ENCODE results near the gene CELF4. TPM values are rescaled to one million over a fixed set of nuclear protein-coding genes. Genes with fewer than 3 reads are reported as not detected.

Gene CELF4
- total and polyA plus RNA-seq, 10 of the 15 experiments (the other 5 are each of a cell fraction or from before 2014, with no cell fraction given), result 0.03 to 0.32 TPM; not detected in 8

DNA sequence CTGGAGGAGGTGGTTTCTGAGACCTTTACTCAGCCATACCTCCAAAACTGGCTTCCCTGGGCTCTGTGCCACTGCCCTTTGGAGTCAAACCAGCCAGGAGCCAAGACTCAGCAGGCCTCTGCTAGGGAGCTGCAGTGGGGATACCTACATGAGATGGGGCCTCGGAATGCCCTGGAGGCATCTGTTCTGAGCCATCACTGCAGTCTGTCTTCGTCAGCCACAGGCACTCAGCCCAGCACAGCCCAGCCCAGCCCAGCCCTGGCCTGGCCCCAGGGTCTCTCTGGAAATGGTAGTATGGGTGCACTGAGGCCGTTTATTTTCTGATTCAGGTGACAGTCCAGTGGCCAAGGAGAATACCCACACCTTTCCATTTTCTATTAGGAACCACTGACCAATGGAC lies 209.8 kb downstream of the CELF4 start (continued):
- TF ChIP-seq, protein P1, sequence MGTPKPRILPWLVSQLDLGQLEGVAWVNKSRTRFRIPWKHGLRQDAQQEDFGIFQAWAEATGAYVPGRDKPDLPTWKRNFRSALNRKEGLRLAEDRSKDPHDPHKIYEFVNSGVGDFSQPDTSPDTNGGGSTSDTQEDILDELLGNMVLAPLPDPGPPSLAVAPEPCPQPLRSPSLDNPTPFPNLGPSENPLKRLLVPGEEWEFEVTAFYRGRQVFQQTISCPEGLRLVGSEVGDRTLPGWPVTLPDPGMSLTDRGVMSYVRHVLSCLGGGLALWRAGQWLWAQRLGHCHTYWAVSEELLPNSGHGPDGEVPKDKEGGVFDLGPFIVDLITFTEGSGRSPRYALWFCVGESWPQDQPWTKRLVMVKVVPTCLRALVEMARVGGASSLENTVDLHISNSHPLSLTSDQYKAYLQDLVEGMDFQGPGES (IDR thresholded peaks at IDR 0.05), result no peak
- no peak for TF ChIP-seq RELA (IDR thresholded peaks at IDR 0.05; ENCODE audit: borderline replicate concordance, partially characterized antibody)
- TF ChIP-seq, protein P2, sequence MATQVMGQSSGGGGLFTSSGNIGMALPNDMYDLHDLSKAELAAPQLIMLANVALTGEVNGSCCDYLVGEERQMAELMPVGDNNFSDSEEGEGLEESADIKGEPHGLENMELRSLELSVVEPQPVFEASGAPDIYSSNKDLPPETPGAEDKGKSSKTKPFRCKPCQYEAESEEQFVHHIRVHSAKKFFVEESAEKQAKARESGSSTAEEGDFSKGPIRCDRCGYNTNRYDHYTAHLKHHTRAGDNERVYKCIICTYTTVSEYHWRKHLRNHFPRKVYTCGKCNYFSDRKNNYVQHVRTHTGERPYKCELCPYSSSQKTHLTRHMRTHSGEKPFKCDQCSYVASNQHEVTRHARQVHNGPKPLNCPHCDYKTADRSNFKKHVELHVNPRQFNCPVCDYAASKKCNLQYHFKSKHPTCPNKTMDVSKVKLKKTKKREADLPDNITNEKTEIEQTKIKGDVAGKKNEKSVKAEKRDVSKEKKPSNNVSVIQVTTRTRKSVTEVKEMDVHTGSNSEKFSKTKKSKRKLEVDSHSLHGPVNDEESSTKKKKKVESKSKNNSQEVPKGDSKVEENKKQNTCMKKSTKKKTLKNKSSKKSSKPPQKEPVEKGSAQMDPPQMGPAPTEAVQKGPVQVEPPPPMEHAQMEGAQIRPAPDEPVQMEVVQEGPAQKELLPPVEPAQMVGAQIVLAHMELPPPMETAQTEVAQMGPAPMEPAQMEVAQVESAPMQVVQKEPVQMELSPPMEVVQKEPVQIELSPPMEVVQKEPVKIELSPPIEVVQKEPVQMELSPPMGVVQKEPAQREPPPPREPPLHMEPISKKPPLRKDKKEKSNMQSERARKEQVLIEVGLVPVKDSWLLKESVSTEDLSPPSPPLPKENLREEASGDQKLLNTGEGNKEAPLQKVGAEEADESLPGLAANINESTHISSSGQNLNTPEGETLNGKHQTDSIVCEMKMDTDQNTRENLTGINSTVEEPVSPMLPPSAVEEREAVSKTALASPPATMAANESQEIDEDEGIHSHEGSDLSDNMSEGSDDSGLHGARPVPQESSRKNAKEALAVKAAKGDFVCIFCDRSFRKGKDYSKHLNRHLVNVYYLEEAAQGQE (IDR thresholded peaks at IDR 0.05; ENCODE audit: low read depth, low read length), result no peak

DNA sequence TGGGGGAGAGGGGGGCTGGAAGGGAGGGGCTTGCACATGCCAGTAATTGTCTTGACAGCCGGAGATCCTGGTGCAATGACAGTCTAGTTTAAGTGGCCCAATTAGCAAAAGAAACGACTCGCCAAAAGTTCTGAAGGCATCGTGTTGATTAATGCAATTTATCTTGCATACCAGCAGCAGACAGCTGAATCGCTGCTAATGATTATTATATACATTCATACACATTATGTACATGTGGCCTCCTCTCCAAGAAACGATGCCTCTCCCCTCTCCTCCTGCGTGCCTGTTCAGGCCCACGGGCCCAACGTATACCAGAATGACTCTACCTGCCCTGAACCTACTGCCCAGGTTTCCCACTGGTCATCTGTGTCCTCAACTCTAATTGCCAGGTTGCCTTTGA lies 214.5 kb downstream of the CELF4 start:
- Histone ChIP-seq H3K36me3 (ENCODE audit: control insufficient read depth in 2 of 2, insufficient read depth in 2 of 2, low read length in 1 of 2) (no peaks in the 10 kb centered on the region), H3K9me3 (replicated peaks; ENCODE audit: control insufficient read depth, insufficient read depth, low read length) (no peaks in the 10 kb centered on the region), H2AFZ (ENCODE audit: control insufficient read depth, low read depth, low read length) (no peak overlapping the region), H3K79me2 (ENCODE audit: control insufficient read depth, insufficient read depth, low read length) (no peaks in the 10 kb centered on the region), H3K9ac (ENCODE audit: control insufficient read depth, insufficient read depth, low read length) (no peak overlapping the region), H3K4me3 (no peak overlapping the region), H3K27me3 (replicated peaks in 1 of 2; ENCODE audit: control insufficient read depth in 2 of 2, insufficient read depth in 2 of 2, low read length in 1 of 2) (no peaks in the 10 kb centered on the region; a peak in 2 of 4 replicates), H3K4me2 (ENCODE audit: control insufficient read depth, insufficient read depth) (no peak overlapping the region), H3K27ac (ENCODE audit: control insufficient read depth, insufficient read depth) (no peak overlapping the region), H4K20me1 (ENCODE audit: control insufficient read depth, insufficient read depth) (no peaks in the 10 kb centered on the region), H3K4me1 (ENCODE audit: control insufficient read depth, insufficient read depth, low read length) (no peaks in the 10 kb centered on the region)
- SMC1A ChIA-PET (ENCODE audit: uncharacterized antibody, unreplicated experiment), result no interaction called here
- in situ Hi-C loops (cut with MboI) (no loop called here), intact Hi-C loops (cut with micrococcal nuclease; ENCODE audit: unreplicated experiment) (no loop called here)
- CTCF ChIA-PET, result no interaction called here
- RAD21 ChIA-PET (ENCODE audit: unreplicated experiment), result interaction anchor here (0.6 kb wide), 2 partner anchors 613 to 1094 kb away, joined by 3 to 4 read pairs; no protein-coding TSS in a partner anchor
- ATAC-seq (no peak), FAIRE-seq (no peak), DNase-seq (ENCODE audit: low read depth, low spot score) (no peak)
- WGBS (ENCODE audit: insufficient coverage, insufficient replicate concordance, low lambda C conversion rate, missing lambda C conversion rate), result 23% methylated on average over 9 of the region's 9 CpGs
- TF ChIP-seq NBN (IDR thresholded peaks at IDR 0.05) (no peak), POU2F2 (IDR thresholded peaks at IDR 0.05; ENCODE audit: borderline replicate concordance, low read depth, low read length) (no peak), TCF7 (IDR thresholded peaks at IDR 0.05; ENCODE audit: borderline replicate concordance) (no peak), KAT2A (conservative IDR thresholded peaks at IDR 0.05; ENCODE audit: control insufficient read depth, low read depth, low read length) (no peak)
- no TSS peak for BruUV-seq (replicated peaks)
- POLR2A ChIA-PET, result no interaction called here

Measured in GM12878 (cell line).